Daoy (cell line): ENCODE results near the gene CCDC70. TPM values are rescaled to one million over a fixed set of nuclear protein-coding genes. Genes with fewer than 3 reads are reported as not detected.

Source experiments
- DNase-seq: peaks from one replicate; pipeline ENCODE4 v3.0.0-alpha.2; 2015; ENCODE audit warnings: low read depth
- total RNA-seq: library from RNA; depleted of rRNA; stranded (reverse); fragments of >200 nt; shearing (Covaris generic); gene quantifications from 2 replicates; pipeline ENCODE4 v1.2.3, GENCODE V29; 2014

The CCDC70 gene
- total RNA-seq, 1 experiment from 2014 or later, result not detected

GRCh38 chr13:51858433-51859247, 3.1 kb upstream of the CCDC70 start:
- DNase-seq, result no peak

- DNase-seq, result no peak
Observed at GRCh38 chr13:51862957-51863356, 1.2 kb downstream of the CCDC70 start.

- DNase-seq, result no peak
Observed at GRCh38 chr13:51865838-51866237, 4.1 kb downstream of the CCDC70 start.

GRCh38 chr13:51867062-51867461, 5.3 kb downstream of the CCDC70 start:
- DNase-seq, result no peak

- DNase-seq, result no peak
Observed at GRCh38 chr13:51869916-51870315, 8.1 kb downstream of the CCDC70 start.

- DNase-seq, result no peak
Observed at GRCh38 chr13:51870616-51871015, 8.8 kb downstream of the CCDC70 start.

- no peak for DNase-seq
Observed at GRCh38 chr13:51873117-51873798, 11.5 kb downstream of the CCDC70 start.

GRCh38 chr13:51873837-51874236, 12.1 kb downstream of the CCDC70 start:
- no peak for DNase-seq

- DNase-seq, result no peak
Observed at GRCh38 chr13:51874651-51875050, 12.9 kb downstream of the CCDC70 start.

- DNase-seq, result no peak
Observed at GRCh38 chr13:51879133-51879532, 17.4 kb downstream of the CCDC70 start.

- no peak for DNase-seq
Observed at GRCh38 chr13:51881296-51881695, 19.5 kb downstream of the CCDC70 start.

- no peak for DNase-seq
Observed at GRCh38 chr13:51882570-51883225, 20.9 kb downstream of the CCDC70 start.

- no peak for DNase-seq
Observed at GRCh38 chr13:51883226-51883600, 21.4 kb downstream of the CCDC70 start.

- no peak for DNase-seq
Observed at GRCh38 chr13:51885651-51886050, 23.9 kb downstream of the CCDC70 start.

- DNase-seq, result no peak
Observed at GRCh38 chr13:51887468-51887867, 25.7 kb downstream of the CCDC70 start.

GRCh38 chr13:51892657-51893056, 30.9 kb downstream of the CCDC70 start:
- no peak for DNase-seq

GRCh38 chr13:51894239-51894638, 32.5 kb downstream of the CCDC70 start:
- peak; percentile 26 for DNase-seq

- peak; percentile 32 for DNase-seq
Observed at GRCh38 chr13:51895906-51896888, 34.4 kb downstream of the CCDC70 start.

GRCh38 chr13:51900471-51900870, 38.7 kb downstream of the CCDC70 start:
- no peak for DNase-seq

GRCh38 chr13:51902776-51903175, 41.0 kb downstream of the CCDC70 start:
- no peak for DNase-seq

GRCh38 chr13:51905787-51906186, 44.0 kb downstream of the CCDC70 start:
- no peak for DNase-seq

- DNase-seq, result no peak
Observed at GRCh38 chr13:51906581-51906980, 44.8 kb downstream of the CCDC70 start.
